ENCODE measurements around the gene SRRM3. TPM values are rescaled to one million over a fixed set of nuclear protein-coding genes. Genes with fewer than 3 reads are reported as not detected.
A peak's percentile ranks its signal among the peaks of the same experiment; 100 is the strongest.
"Not testable (repeated sequence)": the region's sequence is repeated elsewhere in the genome, so short reads cannot be mapped to it uniquely, and the experiment has no call there.

Gene SRRM3
- total RNA-seq (ENCODE audit: low replicate concordance), result 4.0 and 8.4 TPM in 2 replicates
- long read RNA-seq, partial matches to known transcripts, result 0 of 1 reads
- long read RNA-seq, other reads (novel, unspliced or antisense), result 1 of 1 reads

- no peaks in the 10 kb centered on the region for H3K9me3 Mint-ChIP-seq
- peak; percentile 93 for DNase-seq (ENCODE audit: extremely low spot score, unreplicated experiment)
- H3K27ac Mint-ChIP-seq, result no peak within 1 kb of the TSS
- no peaks in the 10 kb centered on the region for H3K4me1 Mint-ChIP-seq (ENCODE audit: unreplicated experiment)
- peak within 1 kb of the TSS; percentile 58 for H3K4me3 Mint-ChIP-seq
- H3K27me3 Mint-ChIP-seq, result peaks cover 29% of the 10 kb centered on the region
- H3K36me3 Mint-ChIP-seq, result no peaks in the 10 kb centered on the region
- TF ChIP-seq, protein P1, sequence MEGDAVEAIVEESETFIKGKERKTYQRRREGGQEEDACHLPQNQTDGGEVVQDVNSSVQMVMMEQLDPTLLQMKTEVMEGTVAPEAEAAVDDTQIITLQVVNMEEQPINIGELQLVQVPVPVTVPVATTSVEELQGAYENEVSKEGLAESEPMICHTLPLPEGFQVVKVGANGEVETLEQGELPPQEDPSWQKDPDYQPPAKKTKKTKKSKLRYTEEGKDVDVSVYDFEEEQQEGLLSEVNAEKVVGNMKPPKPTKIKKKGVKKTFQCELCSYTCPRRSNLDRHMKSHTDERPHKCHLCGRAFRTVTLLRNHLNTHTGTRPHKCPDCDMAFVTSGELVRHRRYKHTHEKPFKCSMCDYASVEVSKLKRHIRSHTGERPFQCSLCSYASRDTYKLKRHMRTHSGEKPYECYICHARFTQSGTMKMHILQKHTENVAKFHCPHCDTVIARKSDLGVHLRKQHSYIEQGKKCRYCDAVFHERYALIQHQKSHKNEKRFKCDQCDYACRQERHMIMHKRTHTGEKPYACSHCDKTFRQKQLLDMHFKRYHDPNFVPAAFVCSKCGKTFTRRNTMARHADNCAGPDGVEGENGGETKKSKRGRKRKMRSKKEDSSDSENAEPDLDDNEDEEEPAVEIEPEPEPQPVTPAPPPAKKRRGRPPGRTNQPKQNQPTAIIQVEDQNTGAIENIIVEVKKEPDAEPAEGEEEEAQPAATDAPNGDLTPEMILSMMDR (conservative IDR thresholded peaks at IDR 0.05), result peak; percentile 81
Measured at GRCh38 chr7:76201732-76202665, at the start of gene SRRM3. Gene SRRM3, plus strand, starts transcription at chr7:76201896. Its CDS starts 33,171 bp downstream, at chr7:76235067.

DNA sequence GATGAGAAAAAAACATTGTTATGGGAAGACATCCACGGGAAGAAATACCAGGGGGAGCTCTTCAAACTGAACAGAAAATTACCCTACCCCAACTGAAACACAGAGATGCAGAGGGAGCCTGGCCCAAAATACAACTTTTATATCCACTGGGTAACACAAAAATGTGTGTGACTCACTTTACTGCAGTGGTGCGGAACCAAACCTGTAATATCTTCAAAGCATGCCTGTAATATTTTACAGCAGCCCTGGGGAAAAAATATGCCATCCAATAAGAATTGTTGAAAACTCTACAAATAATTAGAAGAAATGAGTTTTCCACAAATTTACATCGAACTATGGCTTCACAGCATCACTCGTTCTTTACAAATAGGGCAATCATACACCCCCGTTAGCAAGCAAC lies 49.8 kb upstream of the SRRM3 start:
- no peak overlapping the region for H3K27ac Mint-ChIP-seq
- no peaks in the 10 kb centered on the region for H3K9me3 Mint-ChIP-seq
- TF ChIP-seq, protein P1 (conservative IDR thresholded peaks at IDR 0.05), result no peak
- no peaks in the 10 kb centered on the region for H3K4me1 Mint-ChIP-seq (ENCODE audit: unreplicated experiment)
- DNase-seq (ENCODE audit: extremely low spot score, unreplicated experiment), result no peak
- peaks cover 3% of the 10 kb centered on the region for H3K27me3 Mint-ChIP-seq
- H3K36me3 Mint-ChIP-seq, result no peaks in the 10 kb centered on the region
- H3K4me3 Mint-ChIP-seq, result no peak overlapping the region

DNA sequence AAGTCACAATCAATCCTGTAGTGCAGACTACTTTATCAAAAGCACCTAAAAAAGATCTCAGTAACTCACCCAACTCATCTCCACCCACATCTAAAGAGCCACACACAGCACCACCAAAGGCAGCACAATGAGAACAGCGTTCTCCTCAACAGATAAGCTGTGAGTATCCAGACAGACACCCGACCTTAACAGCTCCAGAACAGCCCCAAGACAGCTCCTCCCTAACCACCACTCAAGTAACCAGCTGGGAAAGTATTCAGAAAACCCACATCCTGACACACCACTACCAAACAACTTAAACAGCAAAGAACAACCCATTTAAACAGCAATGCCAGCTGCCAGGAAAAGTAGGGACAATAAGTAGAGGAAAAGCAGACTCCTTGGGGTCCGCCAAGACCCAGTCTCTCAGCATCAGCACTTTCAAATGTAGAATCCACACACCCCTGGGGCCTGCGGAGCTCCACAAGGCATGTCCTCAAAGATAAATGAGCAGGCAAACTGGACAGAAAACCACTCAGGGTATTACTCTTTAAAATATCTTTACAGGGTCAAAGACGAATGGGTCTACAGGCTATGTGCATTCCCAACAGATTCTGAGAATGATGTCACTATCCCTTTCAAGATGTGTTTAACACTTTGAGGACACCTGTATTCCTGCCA lies 48.0 kb upstream of the SRRM3 start:
- H3K27ac Mint-ChIP-seq, result peak overlapping the region; percentile 8
- not testable (repeated sequence) for H3K4me3 Mint-ChIP-seq; H3K9me3 Mint-ChIP-seq; H3K36me3 Mint-ChIP-seq; DNase-seq (ENCODE audit: extremely low spot score, unreplicated experiment); H3K4me1 Mint-ChIP-seq (ENCODE audit: unreplicated experiment); H3K27me3 Mint-ChIP-seq

- TF ChIP-seq, protein P1 (conservative IDR thresholded peaks at IDR 0.05), result no peak
- Mint-ChIP-seq H3K4me1 (ENCODE audit: unreplicated experiment) (no peaks in the 10 kb centered on the region), H3K4me3 (no peak overlapping the region), H3K27ac (peak overlapping the region; percentile 70), H3K9me3 (no peaks in the 10 kb centered on the region), H3K27me3 (peaks cover 6% of the 10 kb centered on the region), H3K36me3 (no peaks in the 10 kb centered on the region)
- no peak for DNase-seq (ENCODE audit: extremely low spot score, unreplicated experiment)
Measured at GRCh38 chr7:76155938-76156337, 45.8 kb upstream of the SRRM3 start.

DNA sequence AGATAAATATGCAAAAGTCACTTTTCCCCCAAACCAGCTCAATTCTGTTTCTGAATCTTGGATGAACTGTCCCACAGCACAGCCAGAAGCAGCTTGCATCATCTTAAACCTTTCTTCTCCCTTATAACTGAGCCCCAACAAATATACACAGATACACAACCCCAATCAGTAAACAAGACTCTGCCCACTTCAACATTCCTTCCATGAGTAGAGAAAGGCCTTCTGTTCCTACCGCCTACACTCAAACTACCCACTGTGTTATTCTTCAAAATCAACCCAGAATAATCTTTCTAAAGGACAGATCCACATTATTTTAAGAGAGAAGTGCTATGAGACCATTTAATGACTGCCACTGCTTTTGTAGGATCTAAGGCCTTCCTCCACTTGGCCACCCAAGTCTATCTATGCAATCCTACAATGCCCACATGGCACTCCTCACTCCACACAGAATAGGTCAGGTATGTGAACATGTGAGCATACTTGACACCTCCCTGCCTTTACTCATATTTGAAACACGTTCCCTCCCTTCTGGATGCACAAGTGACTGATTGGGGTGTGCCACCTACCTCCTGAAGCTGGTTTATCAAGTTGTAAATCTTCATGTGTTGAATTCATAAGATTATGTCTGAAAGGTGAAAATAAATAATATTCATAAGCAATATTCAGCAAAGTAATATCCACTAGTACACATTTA lies 44.6 kb upstream of the SRRM3 start:
- not testable (repeated sequence) for H3K4me1 Mint-ChIP-seq (ENCODE audit: unreplicated experiment); H3K36me3 Mint-ChIP-seq; H3K4me3 Mint-ChIP-seq; H3K27me3 Mint-ChIP-seq; H3K9me3 Mint-ChIP-seq; DNase-seq (ENCODE audit: extremely low spot score, unreplicated experiment)
- peak overlapping the region; percentile 89 for H3K27ac Mint-ChIP-seq

DNA sequence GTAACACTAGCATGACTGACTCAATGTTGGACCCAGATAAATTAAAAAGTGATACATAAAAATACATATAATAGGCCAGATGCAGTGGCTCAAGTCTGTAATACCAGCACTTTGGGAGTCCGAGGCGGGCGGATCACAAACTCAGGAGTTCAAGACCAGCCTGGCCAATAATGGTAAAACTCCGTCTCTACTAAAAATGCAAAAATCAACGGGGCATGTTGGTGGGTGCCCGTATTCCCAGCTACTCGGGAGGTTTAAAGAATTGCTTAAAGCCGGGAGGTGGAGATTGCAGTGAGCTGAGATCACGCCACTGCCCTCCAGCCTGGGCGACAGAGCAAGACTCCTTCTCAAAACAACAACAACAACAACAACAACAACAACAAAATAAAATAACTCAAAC lies 43.3 kb upstream of the SRRM3 start:
- not testable (repeated sequence) for H3K9me3 Mint-ChIP-seq; DNase-seq (ENCODE audit: extremely low spot score, unreplicated experiment); H3K27ac Mint-ChIP-seq; H3K4me3 Mint-ChIP-seq; H3K27me3 Mint-ChIP-seq; H3K36me3 Mint-ChIP-seq; H3K4me1 Mint-ChIP-seq (ENCODE audit: unreplicated experiment)

DNA sequence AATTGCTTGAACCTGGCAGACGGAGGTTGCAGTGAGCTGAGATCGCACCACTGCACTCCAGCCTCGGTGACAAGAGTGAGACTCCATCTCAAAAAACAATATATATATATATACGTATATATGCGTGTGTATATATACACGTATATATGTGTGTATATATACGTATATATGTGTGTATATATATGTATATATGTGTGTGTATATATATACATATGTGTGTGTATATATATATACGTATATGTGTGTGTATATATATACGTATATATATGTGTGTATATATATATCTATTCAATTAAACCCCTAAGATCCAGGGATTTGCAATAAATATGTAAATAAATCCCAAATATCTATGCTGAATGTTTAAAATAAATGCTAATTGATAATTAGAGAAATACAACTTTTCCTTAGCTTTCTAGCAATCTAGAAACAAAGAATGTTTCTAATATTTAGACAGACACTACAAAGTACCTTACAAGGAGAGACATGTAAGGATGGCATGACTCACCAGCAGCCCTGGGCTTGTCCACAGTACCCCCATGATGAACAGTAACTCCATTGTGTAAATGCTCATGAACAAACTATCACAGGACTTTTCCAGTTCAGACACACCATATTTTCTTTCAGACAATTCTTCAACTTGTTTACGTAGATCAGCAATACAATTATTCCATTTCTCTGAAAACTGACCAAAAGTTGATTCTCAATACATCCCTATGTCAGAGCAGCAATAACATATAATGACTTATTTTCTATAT lies 39.1 kb upstream of the SRRM3 start:
- not testable (repeated sequence) for H3K36me3 Mint-ChIP-seq; DNase-seq (ENCODE audit: extremely low spot score, unreplicated experiment); H3K27me3 Mint-ChIP-seq; H3K4me1 Mint-ChIP-seq (ENCODE audit: unreplicated experiment); H3K4me3 Mint-ChIP-seq; H3K9me3 Mint-ChIP-seq
- H3K27ac Mint-ChIP-seq, result peak overlapping the region; percentile 37

DNA sequence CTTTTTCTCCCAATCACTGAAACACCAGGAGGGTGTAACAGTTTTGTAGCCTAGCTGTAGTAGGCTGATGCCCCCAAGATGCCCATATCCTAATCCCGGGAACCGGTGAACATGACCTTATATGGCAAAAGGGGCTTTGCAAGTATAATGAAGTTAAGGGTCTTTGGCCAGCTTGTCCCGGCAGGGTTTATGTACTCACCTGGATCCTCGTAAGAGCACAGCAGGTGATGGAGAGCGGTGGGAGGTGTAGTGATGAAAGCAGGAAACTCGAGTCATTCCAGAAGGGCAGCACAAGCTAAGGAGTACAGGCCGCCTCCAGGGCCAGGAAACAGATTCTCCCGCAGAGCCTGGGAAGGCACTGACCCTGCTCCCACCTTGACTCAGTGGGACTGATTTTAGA lies 37.9 kb upstream of the SRRM3 start:
- H3K36me3 Mint-ChIP-seq; H3K9me3 Mint-ChIP-seq; DNase-seq (ENCODE audit: extremely low spot score, unreplicated experiment); H3K27me3 Mint-ChIP-seq; H3K4me1 Mint-ChIP-seq (ENCODE audit: unreplicated experiment): not testable (repeated sequence)
- Mint-ChIP-seq H3K27ac (peak overlapping the region; percentile 58), H3K4me3 (peak overlapping the region; percentile 45)
